Heart left ventricle (tissue), 16 donors: ENCODE data around the gene FGFBP3. TPM values are rescaled to one million over a fixed set of nuclear protein-coding genes. Genes with fewer than 3 reads are reported as not detected.

ENCODE experiments used
- ATAC-seq, 4 donors: fragments of 200-7000 bp; cut with Tn5 transposase; one replicate each; pipeline ENCODE4 v1.9.1; 2020 to 2022; ENCODE audit warnings: moderate library complexity in 4 of 4, mild to moderate bottlenecking in 3 of 4, moderate number of reproducible peaks in 1 of 4
- DNase-seq, 5 donors: peaks; one replicate each; pipeline ENCODE4 v3.0.0-alpha.2; 2020
- H3K27ac ChIP-seq, 12 donors: fragments of 200-600 bp; sonication (generic) in 4 of 12; one replicate each; pipeline versions ENCODE4 v1.5.0 to v1.8.0; 2016 to 2022; ENCODE audit warnings: mild to moderate bottlenecking in 2 of 12
- H3K27me3 ChIP-seq, 9 donors: fragments of 200-600 bp; sonication (generic) in 2 of 9; one replicate each; pipeline versions ENCODE4 v1.5.1 to v1.8.0; 2016 to 2022; ENCODE audit warnings: mild to moderate bottlenecking in 3 of 9
- H3K36me3 ChIP-seq, 9 donors: fragments of 200-600 bp; sonication (generic) in 2 of 9; one replicate each; pipeline versions ENCODE4 v1.5.0 to v1.8.0; 2018 to 2022; ENCODE audit warnings: mild to moderate bottlenecking in 2 of 9
- H3K4me1 ChIP-seq, 12 donors: fragments of 200-600 bp; sonication (generic) in 4 of 12; one replicate each; pipeline versions ENCODE4 v1.5.0 to v1.8.0; 2016 to 2022; ENCODE audit warnings: mild to moderate bottlenecking in 3 of 12
- H3K4me3 ChIP-seq, 12 donors: fragments of 200-600 bp; sonication (generic) in 4 of 12; one replicate each; pipeline versions ENCODE4 v1.5.0 to v1.8.0; 2017 to 2022; ENCODE audit warnings: mild to moderate bottlenecking in 9 of 12, moderate library complexity in 4 of 12
- H3K9me3 ChIP-seq, 12 donors: fragments of 200-600 bp; sonication (generic) in 4 of 12; one replicate each; pipeline versions ENCODE4 v1.5.0 to v1.8.0; 2016 to 2022; ENCODE audit warnings: mild to moderate bottlenecking in 1 of 12
- POLR2A ChIP-seq, 2 donors: fragments of 450-650 bp; IDR thresholded peaks; one replicate each; pipeline ENCODE4 v1.6.1; 2017; ENCODE audit warnings: antibody characterized with exemption in 2 of 2, mild to moderate bottlenecking in 2 of 2, moderate library complexity in 2 of 2
- WGBS, 4 donors: extraction: QIAGEN DNeasy Blood & Tissue Kit in 2 of 4; methylation state at CpG; one replicate each; pipeline versions ENCODE4 v1.1.5 to v1.1.7; 2013 to 2018; 5-methylcytosine and 5-hydroxymethylcytosine counted together
- intact Hi-C, 10 donors: fragments of 100-400 bp; cut with DNase I; formaldehyde crosslinking; loops; one replicate each; pipeline versions ENCODE4 v1.11.1 to v1.14.2; 2022
- polyA plus RNA-seq, 2 donors: library from polyadenylated mRNA; stranded (reverse); fragments of 200-250 nt; gene quantifications; one replicate each; pipeline ENCODE4 v1.2.3, GENCODE V29; 2013
- total RNA-seq, 9 donors: library from RNA; depleted of rRNA in 2 of 9; stranded (reverse); fragments of >200 nt in 2 of 9; fragmentation: NEBNext Ultra II Directional in 3 of 9; extraction: Animal tissue kit (Norgen Biotek cat#: 25700) in 3 of 9; gene quantifications; one replicate each; pipeline versions ENCODE4 v1.1.0 to v1.2.4, GENCODE V29; 2016 to 2023
- TF ChIP-seq, protein P1 (sequence below), 12 donors: fragments of 200-600 bp; sonication (generic) in 4 of 12; IDR thresholded peaks; one replicate each; pipeline versions ENCODE4 v1.5.0 to v1.8.0; 2018 to 2022; ENCODE audit warnings: antibody characterized with exemption in 12 of 12, mild to moderate bottlenecking in 5 of 12
- donor health status: ischemic (EF 13 %, LVEDD 7.1; RV severe dilation, severe dysfunction).
- donor health status: healthy with polysubstance abuse.
- donor health status: DM: no; HTN: yes; CAD: no.
- donor health status: DM: no; HTN: no; CAD: no.
- donor health status: ischemic (EF 25% LVEDD 6.9; RV normal size, moderate dysfunction).
- donor health status: ischemic (EF 25% LVEDD 5.7; RV mildly dilated, moderate dysfunction).
- donor health status: healthy.
- donor health status: DM: yes; HTN: yes; CAD: no.
- donor health status: ischemic (EF 35%, LVEDD 5.7; RV mildly dilated, moderate dysfunction).
- donor health status: nonischemic (EF 11% LVEDD 7.7; RV severe dilation, severe dysfunction).
- donor health status: DM: yes; HTN: yes; CAD: no.
- donor health status: PGD.
- donor health status: ischemic (EF 29% LVEDD 5.4; RV normal size, mild dysfunction).
- donor health status: nonischemic (EF 23%, LVEDD 6.1; RV moderate dilation, normal function).

Gene FGFBP3
- total and polyA plus RNA-seq, 11 donors, result 0.16 to 0.81 (median 0.48) TPM; not detected in 1

DNA sequence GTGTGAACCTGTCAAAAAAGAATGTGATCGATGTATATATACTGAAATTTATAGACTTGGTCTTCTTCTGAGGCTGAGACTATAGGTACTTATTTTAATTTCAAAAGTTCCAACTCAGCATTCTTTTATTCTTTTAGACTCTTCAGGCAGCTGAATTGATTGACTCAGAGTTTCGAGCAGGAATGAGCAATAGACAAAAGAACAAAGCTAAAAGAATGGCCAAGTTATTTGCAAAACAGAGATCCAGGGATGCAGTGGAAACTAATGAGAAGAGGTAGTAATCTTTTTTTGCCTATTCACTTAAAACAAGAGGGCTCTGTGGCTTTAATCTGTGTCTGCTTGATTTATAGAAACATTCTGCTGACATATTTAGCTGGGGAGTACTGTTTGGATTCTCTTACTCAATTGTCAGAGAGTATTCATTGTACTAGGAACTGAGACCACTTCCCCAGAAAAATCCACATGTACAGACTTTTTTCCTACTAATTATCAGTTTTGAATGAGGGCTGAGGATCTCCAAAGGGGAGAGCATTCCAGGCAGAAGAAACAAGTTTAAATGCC, 44.4 kb upstream of the FGFBP3 start:
- no peaks in the 10 kb centered on the region for H3K4me1 ChIP-seq
- H3K9me3 ChIP-seq, result no peaks in the 10 kb centered on the region
- no peak overlapping the region for H3K4me3 ChIP-seq
- DNase-seq (no peak), ATAC-seq (no peak)
- intact Hi-C loops, result loop anchor here in 1 of 10 donors (10.0 kb wide), 1 partner anchor 119 kb away; no protein-coding TSS in a partner anchor
- WGBS, 4 donors, result 95 to 99% (median 96%) methylated on average over 2 of the region's 2 CpGs
- no peak for TF ChIP-seq POLR2A (IDR thresholded peaks at IDR 0.05)
- TF ChIP-seq, protein P1, sequence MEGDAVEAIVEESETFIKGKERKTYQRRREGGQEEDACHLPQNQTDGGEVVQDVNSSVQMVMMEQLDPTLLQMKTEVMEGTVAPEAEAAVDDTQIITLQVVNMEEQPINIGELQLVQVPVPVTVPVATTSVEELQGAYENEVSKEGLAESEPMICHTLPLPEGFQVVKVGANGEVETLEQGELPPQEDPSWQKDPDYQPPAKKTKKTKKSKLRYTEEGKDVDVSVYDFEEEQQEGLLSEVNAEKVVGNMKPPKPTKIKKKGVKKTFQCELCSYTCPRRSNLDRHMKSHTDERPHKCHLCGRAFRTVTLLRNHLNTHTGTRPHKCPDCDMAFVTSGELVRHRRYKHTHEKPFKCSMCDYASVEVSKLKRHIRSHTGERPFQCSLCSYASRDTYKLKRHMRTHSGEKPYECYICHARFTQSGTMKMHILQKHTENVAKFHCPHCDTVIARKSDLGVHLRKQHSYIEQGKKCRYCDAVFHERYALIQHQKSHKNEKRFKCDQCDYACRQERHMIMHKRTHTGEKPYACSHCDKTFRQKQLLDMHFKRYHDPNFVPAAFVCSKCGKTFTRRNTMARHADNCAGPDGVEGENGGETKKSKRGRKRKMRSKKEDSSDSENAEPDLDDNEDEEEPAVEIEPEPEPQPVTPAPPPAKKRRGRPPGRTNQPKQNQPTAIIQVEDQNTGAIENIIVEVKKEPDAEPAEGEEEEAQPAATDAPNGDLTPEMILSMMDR (IDR thresholded peaks at IDR 0.05), result no peak
- H3K27me3 ChIP-seq, result no peaks in the 10 kb centered on the region
- H3K27ac ChIP-seq, result no peak overlapping the region
- peaks cover 3 to 92% (median 80%) of the 10 kb centered on the region in 9 donors for H3K36me3 ChIP-seq

DNA sequence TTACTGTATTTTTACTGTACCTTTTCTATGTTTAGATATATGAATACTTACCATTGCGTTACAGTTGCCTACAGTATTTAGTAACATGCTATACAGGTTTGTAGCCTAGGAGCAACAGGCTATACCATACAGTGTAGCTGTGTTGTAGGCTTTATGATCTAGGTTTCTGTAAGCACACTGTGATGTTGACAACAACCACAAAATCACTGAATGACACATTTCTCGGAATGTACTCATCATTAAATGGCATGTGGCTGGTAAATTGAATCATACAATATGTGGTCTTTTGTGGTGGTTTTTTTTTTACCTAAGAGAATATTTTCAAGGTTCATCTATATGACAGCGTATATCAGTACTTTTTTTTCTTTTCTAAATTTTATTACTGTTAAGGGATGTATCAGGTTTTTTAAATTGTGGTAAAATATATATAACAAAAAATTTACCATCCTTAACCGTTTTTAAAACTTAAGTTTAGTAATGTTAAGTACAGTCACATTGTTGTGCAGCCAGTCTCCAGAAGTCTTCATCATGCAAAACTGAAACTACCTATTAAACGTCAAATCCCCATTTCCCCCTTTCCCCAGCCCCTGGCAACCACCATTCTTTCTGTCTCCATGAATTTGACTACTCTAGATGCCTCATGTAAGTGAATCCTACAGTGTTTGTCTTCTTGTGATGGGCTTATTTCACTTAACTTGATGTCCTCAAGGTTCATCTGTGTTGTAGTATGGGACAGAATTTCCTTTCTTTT, 35.8 kb upstream of the FGFBP3 start:
- intact Hi-C loops, result no loop called here
- WGBS, 4 donors, result 91 to 92% (median 92%) methylated on average over 5 of the region's 5 CpGs
- Histone ChIP-seq H3K27me3 (no peaks in the 10 kb centered on the region), H3K4me3 (no peak overlapping the region), H3K36me3 (peaks cover 0 to 64% (median 46%) of the 10 kb centered on the region in 9 donors), H3K27ac (no peak overlapping the region), H3K9me3 (no peaks in the 10 kb centered on the region), H3K4me1 (no peaks in the 10 kb centered on the region)
- ATAC-seq (no peak), DNase-seq (no peak)
- TF ChIP-seq, protein P1 (IDR thresholded peaks at IDR 0.05), result no peak
- no peak for TF ChIP-seq POLR2A (IDR thresholded peaks at IDR 0.05)

DNA sequence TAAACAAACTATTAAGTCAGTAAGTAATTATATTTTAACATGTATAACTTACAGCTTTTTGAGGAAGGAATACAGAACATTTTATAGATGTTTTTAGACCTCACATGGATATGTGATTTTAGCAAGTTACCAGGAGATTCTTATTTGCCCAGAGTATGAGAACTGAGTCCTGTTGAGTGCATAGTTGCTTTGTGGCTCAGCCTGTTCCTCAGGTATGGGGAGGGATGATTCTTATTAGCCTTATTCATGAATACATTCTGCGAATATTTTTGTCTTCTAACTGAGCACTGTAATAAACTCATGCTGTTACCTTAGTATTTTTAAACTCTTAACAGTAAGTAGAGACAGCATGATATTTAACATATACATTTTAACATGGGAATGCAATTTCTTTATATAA, 32.1 kb upstream of the FGFBP3 start:
- WGBS, 4 donors, result 88 to 93% (median 89%) methylated on average over 1 of the region's 1 CpG
- Histone ChIP-seq H3K27ac (no peak overlapping the region), H3K27me3 (no peaks in the 10 kb centered on the region), H3K4me3 (no peak overlapping the region), H3K4me1 (no peaks in the 10 kb centered on the region), H3K36me3 (peaks cover 0 to 73% (median 59%) of the 10 kb centered on the region in 9 donors), H3K9me3 (no peaks in the 10 kb centered on the region)
- intact Hi-C loops, result no loop called here
- DNase-seq, result no peak
- no peak for TF ChIP-seq POLR2A (IDR thresholded peaks at IDR 0.05)
- TF ChIP-seq, protein P1 (IDR thresholded peaks at IDR 0.05), result no peak
- ATAC-seq, result no peak

DNA sequence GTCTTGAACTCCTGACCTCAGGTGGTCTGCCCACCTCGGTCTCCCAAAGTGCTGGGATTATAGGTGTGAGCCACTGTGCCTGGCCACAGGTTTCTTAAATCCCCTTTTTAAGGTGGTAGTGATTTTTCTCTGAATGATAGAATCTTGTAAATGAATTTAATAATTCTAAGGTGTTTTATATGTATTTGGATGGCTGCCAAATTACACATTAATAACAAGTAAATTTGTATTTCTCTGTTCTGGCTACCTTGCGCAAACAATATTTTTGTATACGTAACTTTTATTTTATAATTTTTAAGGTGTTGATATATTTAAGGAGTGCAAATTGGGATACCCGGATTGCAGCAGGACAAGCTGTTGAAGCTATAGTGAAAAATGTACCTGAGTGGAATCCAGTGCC, 30.4 kb upstream of the FGFBP3 start:
- H3K4me1 ChIP-seq, result peaks cover 0 to 1% (median 0%) of the 10 kb centered on the region in 12 donors
- ATAC-seq, result no peak
- no peak overlapping the region for H3K4me3 ChIP-seq
- no peaks in the 10 kb centered on the region for H3K27me3 ChIP-seq
- no peak for TF ChIP-seq POLR2A (IDR thresholded peaks at IDR 0.05)
- TF ChIP-seq, protein P1 (IDR thresholded peaks at IDR 0.05), result no peak
- H3K9me3 ChIP-seq, result no peaks in the 10 kb centered on the region
- 94 to 97% (median 96%) methylated on average over 4 of the region's 4 CpGs for WGBS, 4 donors
- DNase-seq, result no peak
- intact Hi-C loops, result no loop called here
- H3K27ac ChIP-seq, result no peak overlapping the region
- peaks cover 0 to 72% (median 57%) of the 10 kb centered on the region in 9 donors for H3K36me3 ChIP-seq
